HG02798 (cell line): Measurements from ENCODE around the gene SLC25A5.
"Not testable (repeated sequence)": the region's sequence is repeated elsewhere in the genome, so short reads cannot be mapped to it uniquely, and the experiment has no call there.

Source experiments
- ATAC-seq: cut with Tn5 transposase; IDR thresholded peaks from one replicate; pipeline ENCODE4 v1.9.1; 2021; ENCODE audit warnings: mild to moderate bottlenecking; ENCODE audit not compliant: unreplicated experiment, poor library complexity

Gene SLC25A5

GRCh38 chrX:119475389-119476101 lies 7.3 kb downstream of the SLC25A5 start:
- ATAC-seq: no peak

DNA sequence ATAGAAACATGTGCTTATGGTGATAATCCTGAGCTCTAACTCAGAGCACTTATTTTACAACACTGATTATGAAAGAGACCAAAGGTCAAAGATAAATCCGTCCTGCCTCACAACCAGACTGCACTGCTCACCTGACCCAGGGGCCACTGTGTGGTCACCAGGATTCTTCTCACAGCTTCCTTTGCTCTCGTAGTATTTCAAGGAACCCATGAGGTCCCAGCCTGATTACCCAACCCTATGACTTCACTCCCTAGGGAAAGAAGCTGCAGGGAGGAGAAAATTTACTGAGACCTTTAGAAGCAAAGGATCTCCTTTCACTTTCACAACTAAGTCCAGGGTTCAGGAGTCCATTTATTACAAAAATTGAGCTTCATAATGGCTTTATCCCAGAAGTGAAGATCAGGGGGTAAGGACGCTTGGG lies 9.6 kb downstream of the SLC25A5 start:
- no peak for ATAC-seq

GRCh38 chrX:119478504-119478903 lies 10.3 kb downstream of the SLC25A5 start:
- no peak for ATAC-seq

GRCh38 chrX:119479845-119480244 lies 11.6 kb downstream of the SLC25A5 start:
- no peak for ATAC-seq

DNA sequence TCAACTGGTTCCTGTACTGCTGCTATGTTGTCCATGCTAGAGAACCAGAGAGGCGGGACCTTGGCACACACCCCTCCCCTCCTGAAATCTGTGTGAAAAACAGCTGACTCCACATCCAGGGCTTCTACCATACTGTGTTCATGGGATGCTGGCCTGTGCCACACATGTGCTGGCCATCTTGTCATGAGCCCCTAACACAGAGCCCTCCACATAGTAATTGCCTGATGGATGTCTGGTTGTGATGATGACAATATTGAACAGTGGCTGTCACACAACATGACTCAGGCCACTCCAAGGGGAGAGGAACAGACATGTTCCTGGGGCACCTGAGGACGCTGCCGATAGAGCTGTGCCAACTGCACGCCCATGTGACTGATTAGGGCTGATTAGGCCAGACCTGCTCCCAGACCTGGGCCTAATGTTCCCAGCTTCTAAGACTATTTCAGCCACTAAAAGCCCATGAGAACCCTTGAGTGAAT lies 13.1 kb downstream of the SLC25A5 start:
- no peak for ATAC-seq

- ATAC-seq: no peak
Measured at GRCh38 chrX:119482041-119482440, 13.8 kb downstream of the SLC25A5 start.

DNA sequence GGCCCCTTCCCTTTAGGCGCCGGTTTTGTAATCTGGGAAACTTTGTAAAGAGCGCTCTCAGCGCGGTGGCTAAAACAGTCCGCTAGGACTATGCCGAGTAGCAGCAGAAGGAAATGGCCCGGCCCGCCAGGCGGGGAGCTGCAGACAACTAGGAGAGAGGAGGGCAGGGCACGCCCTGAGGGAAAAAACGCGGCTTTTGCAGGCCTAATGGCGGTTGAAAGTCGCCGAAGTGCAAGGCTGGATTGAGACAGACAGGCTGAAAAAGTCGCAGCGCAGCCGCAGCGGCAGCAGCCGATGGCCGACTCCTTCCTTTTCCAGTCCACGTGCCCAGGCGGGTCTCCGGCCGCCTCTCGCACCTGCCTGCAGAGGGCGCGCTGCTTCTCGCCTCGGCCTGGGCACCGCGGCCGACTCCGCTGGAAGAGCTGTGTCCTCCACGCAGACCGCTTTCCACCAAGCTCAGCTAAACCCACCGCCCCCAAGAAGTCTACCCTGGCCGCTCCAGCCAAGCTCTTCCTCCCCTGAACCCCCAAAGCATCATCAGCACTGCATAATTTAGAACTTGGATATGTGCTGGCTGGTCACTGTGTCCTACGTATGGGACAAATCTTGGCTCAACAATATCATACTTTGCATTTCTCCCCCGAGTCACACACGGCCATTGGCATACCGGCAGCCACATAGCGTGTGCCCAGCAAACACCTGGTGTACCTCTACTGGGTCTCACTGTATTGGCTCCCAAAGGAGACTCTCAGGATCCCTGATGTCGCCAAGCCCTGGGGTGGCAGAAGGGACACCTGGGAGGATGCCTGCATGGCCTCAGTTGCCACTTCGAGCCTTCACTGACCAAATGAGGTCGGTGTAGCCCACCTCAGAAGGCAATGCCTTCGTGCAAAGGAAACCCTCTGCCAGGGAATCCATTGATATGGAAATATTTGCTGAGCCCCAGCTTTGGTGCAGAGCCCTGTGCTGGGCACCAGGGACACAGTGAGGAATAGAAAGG lies 14.5 kb downstream of the SLC25A5 start:
- ATAC-seq: peak; percentile 80

GRCh38 chrX:119486745-119487144 lies 18.5 kb downstream of the SLC25A5 start:
- ATAC-seq: no peak

DNA sequence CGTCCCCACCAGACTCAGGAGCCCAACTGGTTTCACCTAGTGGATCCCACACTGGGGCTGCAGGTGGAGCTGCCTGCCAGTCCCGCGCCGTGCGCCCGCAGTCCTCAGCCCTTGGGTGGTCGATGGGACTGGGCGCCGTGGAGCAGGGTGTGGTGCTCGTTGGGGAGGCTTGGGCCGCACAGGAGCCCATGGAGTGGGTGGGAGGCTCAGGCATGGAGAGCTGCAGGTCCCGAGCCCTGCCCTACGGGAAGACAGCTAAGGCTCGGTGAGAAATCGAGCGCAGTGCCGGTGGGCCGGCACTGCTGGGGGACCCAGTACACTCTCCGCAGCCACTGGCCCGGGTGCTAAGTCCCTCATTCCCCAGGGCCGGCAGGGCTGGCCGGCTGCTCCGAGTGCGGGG lies 19.5 kb downstream of the SLC25A5 start:
- not testable (repeated sequence) for ATAC-seq

DNA sequence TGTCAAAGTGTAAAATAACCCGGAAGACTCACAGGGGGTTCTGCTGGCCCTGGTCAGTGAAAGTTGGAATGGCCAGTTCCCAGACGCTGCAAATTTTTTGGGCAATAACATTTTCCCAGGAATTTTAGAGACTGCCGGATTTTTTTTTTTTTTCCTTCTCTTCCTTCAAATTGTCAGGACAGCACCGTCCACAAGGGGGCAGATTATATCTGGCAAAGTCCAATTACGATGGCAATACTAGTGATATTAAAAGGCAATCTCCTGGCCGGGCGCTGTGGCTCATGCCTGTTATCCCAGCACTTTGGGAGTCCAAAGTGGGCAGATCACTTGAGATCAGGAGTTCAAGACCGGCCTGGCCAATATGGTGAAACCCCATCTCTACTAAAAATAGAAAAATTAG lies 20.5 kb downstream of the SLC25A5 start:
- no peak for ATAC-seq

GRCh38 chrX:119489212-119490074 lies 21.2 kb downstream of the SLC25A5 start:
- ATAC-seq: no peak

DNA sequence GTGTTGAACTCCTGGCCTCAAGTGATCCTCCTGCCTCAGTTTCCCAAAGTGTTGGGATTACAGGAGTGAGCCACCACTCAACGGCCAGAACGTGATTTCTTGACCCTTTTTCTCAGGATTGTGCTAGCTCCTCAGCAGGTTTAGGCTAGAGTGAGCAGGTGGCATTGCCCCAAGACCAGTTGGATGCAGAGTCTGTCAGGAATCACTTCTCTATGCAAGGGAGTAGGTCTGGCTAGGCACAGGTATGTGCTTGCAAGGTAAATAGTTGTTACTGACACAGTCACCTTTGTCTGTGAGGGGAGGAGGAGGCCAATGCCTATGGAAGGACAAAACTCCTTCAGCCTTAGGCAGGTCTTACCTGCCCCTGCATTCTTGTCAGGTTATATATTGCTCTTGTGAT lies 24.2 kb downstream of the SLC25A5 start:
- no peak for ATAC-seq

GRCh38 chrX:119493851-119494495 lies 25.7 kb downstream of the SLC25A5 start:
- not testable (repeated sequence) for ATAC-seq

DNA sequence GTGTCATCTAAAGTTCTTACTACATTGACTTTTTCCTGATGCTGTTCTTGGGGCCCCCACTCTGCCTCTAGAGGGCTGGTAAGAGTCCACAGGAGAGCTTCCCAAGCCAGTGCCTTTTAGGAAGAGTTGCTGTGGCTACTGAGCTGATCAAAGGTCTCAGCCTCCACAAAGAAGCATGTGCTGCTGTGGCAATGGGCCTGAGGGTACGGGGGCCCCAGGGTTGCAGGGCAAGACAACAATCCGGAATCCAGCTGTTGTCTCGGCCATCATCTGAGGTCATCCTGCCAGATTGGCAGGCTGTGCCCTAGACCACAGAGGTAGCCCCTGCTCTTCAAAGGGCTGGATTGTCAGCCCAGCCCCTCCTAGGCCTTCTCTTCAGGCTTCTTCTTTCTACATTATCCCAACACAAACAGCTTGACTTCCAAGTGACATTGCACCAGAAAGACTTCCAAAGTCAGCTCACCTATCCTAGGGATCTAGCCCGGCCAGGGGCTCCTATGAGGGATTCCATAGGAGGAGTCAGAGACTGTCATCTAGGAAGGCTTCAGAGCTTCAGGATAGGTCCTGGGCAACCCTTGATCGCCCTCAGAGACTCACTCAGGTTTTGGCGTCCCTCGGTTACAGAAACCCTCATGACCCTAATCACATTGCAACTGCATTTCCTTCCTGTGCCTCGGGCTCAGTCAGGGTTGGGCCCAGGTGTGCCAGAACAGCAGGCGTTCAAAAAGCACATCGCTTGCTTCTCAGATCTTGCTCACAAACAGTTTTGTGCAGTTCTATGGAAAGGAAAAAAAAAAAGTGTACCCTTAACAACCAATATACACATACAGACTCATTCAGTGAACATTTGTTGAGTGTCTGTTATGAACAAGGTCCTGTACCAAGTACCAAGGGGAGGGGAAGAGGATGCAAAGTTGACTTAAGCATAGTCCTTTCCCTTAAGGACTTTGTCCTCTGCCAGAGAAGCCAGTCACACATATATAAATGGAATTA lies 27.8 kb downstream of the SLC25A5 start:
- no peak for ATAC-seq

GRCh38 chrX:119497185-119497584 lies 28.9 kb downstream of the SLC25A5 start:
- no peak for ATAC-seq

DNA sequence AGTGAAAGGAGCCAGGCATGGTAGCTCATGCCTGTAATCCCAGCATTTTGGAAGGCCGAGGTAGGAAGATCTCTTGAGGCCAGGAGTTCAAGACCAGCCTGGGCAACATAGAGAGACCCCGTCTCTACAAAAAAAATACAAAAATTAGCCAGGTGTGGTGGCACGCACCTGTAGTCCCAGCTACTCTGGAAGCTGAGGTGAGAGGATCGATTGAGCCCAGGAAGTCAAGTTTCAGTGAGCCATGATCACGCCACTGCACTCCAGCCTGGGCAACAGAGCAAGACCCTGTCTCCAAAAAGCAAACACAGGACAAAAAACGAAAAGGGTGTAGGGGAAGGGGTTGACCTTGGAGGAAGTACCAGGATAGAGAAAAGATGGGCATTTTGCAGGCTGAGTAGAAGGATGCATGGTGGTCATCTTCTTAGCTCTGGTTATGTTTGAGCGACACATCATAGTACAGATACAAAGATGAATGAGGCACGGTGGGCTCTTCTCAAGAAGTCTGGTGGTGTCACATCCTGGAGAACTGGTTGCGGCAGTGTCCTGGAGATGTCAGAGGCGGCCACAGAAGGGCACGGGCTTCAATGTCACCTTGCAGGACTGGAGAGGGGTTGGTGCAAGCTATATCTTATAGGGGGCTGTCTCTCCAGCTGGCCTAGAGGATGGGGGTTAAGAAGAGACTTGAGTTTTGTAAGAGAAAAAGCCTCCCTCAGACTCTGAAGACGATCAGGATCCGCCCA lies 32.0 kb downstream of the SLC25A5 start:
- no peak for ATAC-seq

DNA sequence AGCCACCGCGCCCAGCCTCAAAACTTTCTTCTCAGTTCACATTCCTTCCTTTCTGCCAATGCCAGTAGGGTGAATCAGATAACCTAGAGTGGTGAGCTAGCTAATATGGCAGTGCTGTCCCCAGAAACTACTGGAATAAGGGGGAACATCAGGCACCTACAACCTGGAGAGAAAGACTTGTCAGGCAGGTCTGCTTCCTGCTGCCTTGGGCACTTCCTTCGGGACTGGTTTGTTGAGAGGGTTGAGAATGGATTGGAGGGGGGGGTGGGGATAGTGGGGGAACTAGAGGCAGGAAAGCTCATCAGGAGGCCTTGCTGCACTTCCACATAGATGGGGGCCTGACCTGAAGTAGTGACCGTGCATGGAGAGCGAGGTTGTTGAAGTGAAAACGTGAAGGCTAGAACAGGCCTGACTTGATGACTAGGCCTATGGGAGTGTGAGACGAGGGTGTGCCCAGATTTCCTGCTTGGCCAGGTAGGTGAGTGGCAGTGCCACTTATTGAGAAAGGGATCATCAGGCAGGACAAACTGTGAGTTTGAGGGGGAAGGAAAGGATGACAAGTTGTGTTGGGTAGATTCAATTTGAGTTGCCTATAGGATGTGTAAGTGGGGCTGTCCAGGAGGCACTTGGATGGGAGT lies 33.4 kb downstream of the SLC25A5 start:
- no peak for ATAC-seq
